SK-MEL-5 (cell line): ENCODE measurements around the gene SAMD14. TPM values are rescaled to one million over a fixed set of nuclear protein-coding genes. Genes with fewer than 3 reads are reported as not detected.

Experiments
- DNase-seq: peaks from one replicate; pipeline ENCODE4 v3.0.0-alpha.2; 2016; ENCODE audit warnings: low read depth, low spot score
- in situ Hi-C: cut with HindIII; loops from 2 replicates; pipeline ENCODE4 v1.10.0; 2016; ENCODE audit warnings: low sequenced_read_pairs, high pct_unique_total_duplicates, low pct_unique_long_range_greater_than_20kb
- total RNA-seq: library from RNA; depleted of rRNA; stranded (reverse); fragments of >200 nt; shearing (Covaris generic); gene quantifications from 2 replicates; pipeline ENCODE4 v1.2.3, GENCODE V29; 2014

The SAMD14 gene
- total RNA-seq, 1 experiment from 2014 or later = 0.03 TPM

GRCh38 chr17:50123649-50124349, 6.2 kb downstream of the SAMD14 start:
- in situ Hi-C loops = no loop called here
- DNase-seq = no peak

GRCh38 chr17:50122945-50123344, 7.0 kb downstream of the SAMD14 start:
- in situ Hi-C loops = no loop called here
- no peak for DNase-seq

- no peak for DNase-seq
- in situ Hi-C loops = no loop called here
These were observed 9.3 kb downstream of the SAMD14 start for GRCh38 chr17:50120475-50121253.

- no peak for DNase-seq
- in situ Hi-C loops = no loop called here
These were observed 11.1 kb downstream of the SAMD14 start for GRCh38 chr17:50118828-50119218.

- in situ Hi-C loops = no loop called here
- no peak for DNase-seq
These were observed 11.7 kb downstream of the SAMD14 start for GRCh38 chr17:50118076-50118827.

- in situ Hi-C loops = no loop called here
- no peak for DNase-seq
These were observed 12.5 kb downstream of the SAMD14 start for GRCh38 chr17:50117202-50118051.

- no peak for DNase-seq
- in situ Hi-C loops = no loop called here
These were observed 14.2 kb downstream of the SAMD14 start for GRCh38 chr17:50115756-50116155.

GRCh38 chr17:50114849-50115357, 15.1 kb downstream of the SAMD14 start:
- in situ Hi-C loops = no loop called here
- peak; percentile 83 for DNase-seq

GRCh38 chr17:50114401-50114800, 15.6 kb downstream of the SAMD14 start:
- no peak for DNase-seq
- in situ Hi-C loops = no loop called here

- in situ Hi-C loops = no loop called here
- DNase-seq = no peak
These were observed 16.2 kb downstream of the SAMD14 start for GRCh38 chr17:50113624-50114320.

- DNase-seq = no peak
- in situ Hi-C loops = no loop called here
These were observed 17.3 kb downstream of the SAMD14 start for GRCh38 chr17:50112694-50113093.

GRCh38 chr17:50111673-50112655, 18.0 kb downstream of the SAMD14 start:
- no peak for DNase-seq

GRCh38 chr17:50110591-50111349, 19.2 kb downstream of the SAMD14 start:
- DNase-seq = peak; percentile 51
- in situ Hi-C loops = no loop called here

More at GRCh38 chr17:50111673-50112655, 18.0 kb downstream of the SAMD14 start:
- in situ Hi-C loops = no loop called here

- no peak for DNase-seq
- in situ Hi-C loops = no loop called here
These were observed 20.2 kb downstream of the SAMD14 start for GRCh38 chr17:50109785-50110184.

- in situ Hi-C loops = no loop called here
- no peak for DNase-seq
These were observed 20.8 kb downstream of the SAMD14 start for GRCh38 chr17:50109207-50109606.
